ENCODE results near the gene THSD7B.

The THSD7B gene

DNA sequence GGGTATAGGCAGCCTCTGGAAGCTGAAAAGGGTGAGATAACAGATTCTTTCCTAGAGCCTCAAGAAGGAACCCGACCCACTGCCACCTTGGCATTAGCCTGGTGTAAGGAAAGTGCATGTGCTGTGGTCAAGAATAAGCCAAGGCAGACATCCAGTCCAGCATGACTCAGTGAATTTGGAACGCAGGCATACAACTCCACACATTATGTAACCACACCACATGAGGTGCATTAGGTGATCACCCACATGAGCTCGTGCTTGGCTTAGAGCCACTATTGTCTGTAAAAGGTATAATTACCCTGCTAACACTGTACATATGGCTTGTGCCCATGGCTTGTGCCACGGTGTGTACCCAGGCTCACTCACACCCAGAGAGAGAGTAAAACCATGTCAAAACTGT is 615.3 kb downstream of the THSD7B start:
- no peak for TF ChIP-seq CTCF (IDR thresholded peaks at IDR 0.05; ENCODE audit: unreplicated experiment in 3 of 3)
- H3K4me3 Mint-ChIP-seq = no peak overlapping the region
- peaks cover 15% of the 10 kb centered on the region for H3K9me3 Mint-ChIP-seq
- H3K36me3 Mint-ChIP-seq (ENCODE audit: low read depth) = no peaks in the 10 kb centered on the region
- H3K27me3 Mint-ChIP-seq (ENCODE audit: low read depth) = no peaks in the 10 kb centered on the region
- no peak overlapping the region for H3K27ac Mint-ChIP-seq
- no peaks in the 10 kb centered on the region for H3K4me1 Mint-ChIP-seq

DNA sequence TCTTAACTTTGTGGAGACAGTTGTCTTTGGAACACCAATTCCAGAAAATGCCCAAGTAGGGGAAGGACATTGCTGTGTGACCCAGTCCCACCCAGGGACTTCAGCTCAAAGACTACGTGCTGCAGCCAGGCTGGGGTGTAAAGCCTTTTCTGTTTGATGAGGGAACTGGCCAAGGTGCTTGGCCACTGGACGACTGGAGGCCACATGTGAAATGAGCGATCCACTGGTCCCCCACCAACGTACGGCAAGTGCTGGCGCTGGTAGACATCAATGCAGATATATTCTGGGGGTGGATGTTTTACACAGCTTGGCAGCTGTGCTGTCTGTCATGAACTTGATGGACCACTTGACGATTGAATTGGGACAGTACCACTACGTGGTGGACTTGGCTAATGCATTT is 616.4 kb downstream of the THSD7B start:
- no peak overlapping the region for H3K27ac Mint-ChIP-seq
- H3K4me3 Mint-ChIP-seq = no peak overlapping the region
- H3K4me1 Mint-ChIP-seq = no peaks in the 10 kb centered on the region
- no peaks in the 10 kb centered on the region for H3K36me3 Mint-ChIP-seq (ENCODE audit: low read depth)
- H3K27me3 Mint-ChIP-seq (ENCODE audit: low read depth) = no peaks in the 10 kb centered on the region
- H3K9me3 Mint-ChIP-seq = peaks cover 15% of the 10 kb centered on the region
- TF ChIP-seq CTCF (IDR thresholded peaks at IDR 0.05; ENCODE audit: unreplicated experiment in 3 of 3) = no peak

DNA sequence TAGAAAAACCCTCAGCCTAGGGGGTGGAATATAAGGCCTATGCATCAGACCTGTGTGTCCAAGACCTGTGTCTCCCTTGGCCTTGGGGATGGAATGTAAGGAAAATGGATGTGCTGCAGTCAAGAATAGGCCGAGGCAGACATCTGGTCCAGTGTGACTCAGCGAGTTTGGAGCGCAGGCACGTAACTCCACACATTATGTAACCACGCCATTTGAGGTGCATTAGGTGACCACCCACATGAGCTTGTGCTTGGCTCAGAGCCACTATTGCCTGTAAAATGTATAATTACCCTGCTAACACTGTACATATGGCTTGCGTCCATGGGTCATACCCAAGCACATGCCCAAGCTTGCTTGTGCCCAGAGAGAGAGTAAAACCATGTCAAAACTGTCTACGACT is 618.0 kb downstream of the THSD7B start:
- H3K27ac Mint-ChIP-seq = no peak overlapping the region
- no peaks in the 10 kb centered on the region for H3K4me1 Mint-ChIP-seq
- peaks cover 15% of the 10 kb centered on the region for H3K9me3 Mint-ChIP-seq
- TF ChIP-seq CTCF (IDR thresholded peaks at IDR 0.05; ENCODE audit: unreplicated experiment in 3 of 3) = no peak
- no peaks in the 10 kb centered on the region for H3K27me3 Mint-ChIP-seq (ENCODE audit: low read depth)
- no peak overlapping the region for H3K4me3 Mint-ChIP-seq
- no peaks in the 10 kb centered on the region for H3K36me3 Mint-ChIP-seq (ENCODE audit: low read depth)

- Mint-ChIP-seq H3K27me3 (ENCODE audit: low read depth) (no peaks in the 10 kb centered on the region), H3K9me3 (peaks cover 10% of the 10 kb centered on the region)
Measured at GRCh38 chr2:137387044-137387443, 621.7 kb downstream of the THSD7B start.

GRCh38 chr2:137405496-137405895 is 640.2 kb downstream of the THSD7B start:
- Mint-ChIP-seq H3K27ac (no peak overlapping the region), H3K36me3 (ENCODE audit: low read depth) (no peaks in the 10 kb centered on the region), H3K4me1 (no peaks in the 10 kb centered on the region), H3K27me3 (ENCODE audit: low read depth) (no peaks in the 10 kb centered on the region), H3K4me3 (no peak overlapping the region), H3K9me3 (no peaks in the 10 kb centered on the region)
- no peak for TF ChIP-seq CTCF (IDR thresholded peaks at IDR 0.05; ENCODE audit: unreplicated experiment in 3 of 3)

More at GRCh38 chr2:137387044-137387443, 621.7 kb downstream of the THSD7B start:
- Mint-ChIP-seq H3K4me3 (no peak overlapping the region), H3K4me1 (no peaks in the 10 kb centered on the region), H3K36me3 (ENCODE audit: low read depth) (no peaks in the 10 kb centered on the region), H3K27ac (no peak overlapping the region)
- no peak for TF ChIP-seq CTCF (IDR thresholded peaks at IDR 0.05; ENCODE audit: unreplicated experiment in 3 of 3)

GRCh38 chr2:137411585-137411984 is 646.2 kb downstream of the THSD7B start:
- no peak for TF ChIP-seq CTCF (IDR thresholded peaks at IDR 0.05; ENCODE audit: unreplicated experiment in 3 of 3)
- H3K4me3 Mint-ChIP-seq = no peak overlapping the region
- H3K27ac Mint-ChIP-seq = no peak overlapping the region
- H3K9me3 Mint-ChIP-seq = no peaks in the 10 kb centered on the region
- no peaks in the 10 kb centered on the region for H3K4me1 Mint-ChIP-seq
- no peaks in the 10 kb centered on the region for H3K36me3 Mint-ChIP-seq (ENCODE audit: low read depth)
- H3K27me3 Mint-ChIP-seq (ENCODE audit: low read depth) = no peaks in the 10 kb centered on the region

Measured in nephron (organoid).